WTC11 (cell line): ENCODE results near the gene ARMC9. TPM values are rescaled to one million over a fixed set of nuclear protein-coding genes. Genes with fewer than 3 reads are reported as not detected.

Experiments
- ATAC-seq: fragments of 200-7000 bp; cut with Tn5 transposase; 2 replicates; pipeline ENCODE4 v1.10.0; 2021; ENCODE audit warnings: mild to moderate bottlenecking, moderate library complexity
- CTCF ChIA-PET: fragments of 300-600 bp; sonication (Branson Sonifier 250); formaldehyde crosslinking; loops from one replicate; lab custom pipeline; 2021; ENCODE audit warnings: antibody characterized with exemption; lab: Charles Lee
- POLR2A ChIA-PET: fragments of 350-600 bp; sonication (Branson Sonifier 250); formaldehyde crosslinking; loops from one replicate; lab custom pipeline; 2021; ENCODE audit warnings: antibody characterized with exemption; lab: Charles Lee
- DNase-seq: peaks from one replicate; pipeline ENCODE4 v3.0.0; 2021; ENCODE audit warnings: low spot score
- H3K27ac Mint-ChIP-seq: 2 replicates; pipeline ENCODE4 v1.8.0; 2021; ENCODE audit warnings: mixed read lengths
- H3K27me3 Mint-ChIP-seq: 2 replicates; pipeline ENCODE4 v1.8.0; 2021; ENCODE audit warnings: low read depth, mild to moderate bottlenecking, moderate library complexity, mixed read lengths
- H3K36me3 Mint-ChIP-seq: 2 replicates; pipeline ENCODE4 v1.8.0; 2021; ENCODE audit warnings: mixed read lengths
- H3K4me1 Mint-ChIP-seq: 2 replicates; pipeline ENCODE4 v1.8.0; 2022; ENCODE audit warnings: mixed read lengths
- H3K4me3 Mint-ChIP-seq: 2 replicates; pipeline ENCODE4 v1.8.0; 2021; ENCODE audit warnings: mild to moderate bottlenecking, moderate library complexity, mixed read lengths
- H3K9me3 Mint-ChIP-seq: 2 replicates; pipeline ENCODE4 v1.8.0; 2021; ENCODE audit warnings: mixed read lengths
- ATF1 ChIP-seq: sonication (generic); formaldehyde crosslinking; IDR thresholded peaks from 2 replicates; pipeline ENCODE4 v1.8.1; 2023; ENCODE audit warnings: mild to moderate bottlenecking, moderate library complexity, missing genetic modification reagents
- CBFB ChIP-seq: sonication (generic); formaldehyde crosslinking; IDR thresholded peaks from 2 replicates; pipeline ENCODE4 v1.8.1; 2022; ENCODE audit warnings: mild to moderate bottlenecking, low read depth, missing genetic modification reagents
- RELA ChIP-seq: sonication (generic); formaldehyde crosslinking; IDR thresholded peaks from 2 replicates; pipeline ENCODE4 v1.8.1; 2022; ENCODE audit warnings: missing genetic modification reagents, mild to moderate bottlenecking, borderline replicate concordance
- SMAD4 ChIP-seq: sonication (generic); formaldehyde crosslinking; IDR thresholded peaks from 2 replicates; pipeline ENCODE4 v1.8.0; 2022; ENCODE audit warnings: mild to moderate bottlenecking, missing genetic modification reagents
- TEAD1 ChIP-seq: sonication (generic); formaldehyde crosslinking; IDR thresholded peaks from 2 replicates; pipeline ENCODE4 v1.8.0; 2022; ENCODE audit warnings: mild to moderate bottlenecking, missing genetic modification reagents
- ZNF121 ChIP-seq: sonication (generic); formaldehyde crosslinking; IDR thresholded peaks from 2 replicates; pipeline ENCODE4 v1.8.0; 2023; ENCODE audit warnings: missing genetic modification reagents
- ZNF138 ChIP-seq: sonication (generic); formaldehyde crosslinking; conservative IDR thresholded peaks from 2 replicates; pipeline ENCODE4 v1.8.1; 2022; ENCODE audit warnings: mild to moderate bottlenecking, moderate library complexity, missing genetic modification reagents
- ZNF219 ChIP-seq: sonication (generic); formaldehyde crosslinking; IDR thresholded peaks from 2 replicates; pipeline ENCODE4 v1.8.0; 2023; ENCODE audit warnings: missing genetic modification reagents, mild to moderate bottlenecking, borderline replicate concordance
- ZNF263 ChIP-seq: sonication (generic); formaldehyde crosslinking; IDR thresholded peaks from 2 replicates; pipeline ENCODE4 v1.8.1; 2022; ENCODE audit warnings: low read depth, mild to moderate bottlenecking, moderate library complexity, missing genetic modification reagents
- total RNA-seq: library from RNA; stranded (reverse); gene quantifications from 3 replicates; pipeline ENCODE4 v1.2.3, GENCODE V29; 2021
- TF ChIP-seq, protein P1 (sequence below): sonication (generic); formaldehyde crosslinking; IDR thresholded peaks from 2 replicates; pipeline ENCODE4 v1.8.1; 2023; ENCODE audit warnings: mild to moderate bottlenecking, moderate library complexity, missing genetic modification reagents
- TF ChIP-seq, protein P2 (sequence below): sonication (generic); formaldehyde crosslinking; IDR thresholded peaks from 2 replicates; pipeline ENCODE4 v1.8.0; 2022; ENCODE audit warnings: mild to moderate bottlenecking, missing genetic modification reagents
- TF ChIP-seq, protein P3 (sequence below): sonication (generic); formaldehyde crosslinking; IDR thresholded peaks from 2 replicates; pipeline ENCODE4 v1.8.1; 2023; ENCODE audit warnings: mild to moderate bottlenecking, missing genetic modification reagents, borderline replicate concordance
- TF ChIP-seq, protein P4 (sequence below): fragments of 200-600 bp; IDR thresholded peaks from 2 replicates; pipeline ENCODE4 v1.8.0; 2022; ENCODE audit warnings: antibody characterized with exemption
- TF ChIP-seq, protein P5 (sequence below): sonication (generic); formaldehyde crosslinking; IDR thresholded peaks from 2 replicates; pipeline ENCODE4 v1.8.0; 2022; ENCODE audit warnings: mild to moderate bottlenecking, missing genetic modification reagents

ARMC9 gene
- total RNA-seq, 1 experiment from 2014 or later = 34.9 TPM

DNA sequence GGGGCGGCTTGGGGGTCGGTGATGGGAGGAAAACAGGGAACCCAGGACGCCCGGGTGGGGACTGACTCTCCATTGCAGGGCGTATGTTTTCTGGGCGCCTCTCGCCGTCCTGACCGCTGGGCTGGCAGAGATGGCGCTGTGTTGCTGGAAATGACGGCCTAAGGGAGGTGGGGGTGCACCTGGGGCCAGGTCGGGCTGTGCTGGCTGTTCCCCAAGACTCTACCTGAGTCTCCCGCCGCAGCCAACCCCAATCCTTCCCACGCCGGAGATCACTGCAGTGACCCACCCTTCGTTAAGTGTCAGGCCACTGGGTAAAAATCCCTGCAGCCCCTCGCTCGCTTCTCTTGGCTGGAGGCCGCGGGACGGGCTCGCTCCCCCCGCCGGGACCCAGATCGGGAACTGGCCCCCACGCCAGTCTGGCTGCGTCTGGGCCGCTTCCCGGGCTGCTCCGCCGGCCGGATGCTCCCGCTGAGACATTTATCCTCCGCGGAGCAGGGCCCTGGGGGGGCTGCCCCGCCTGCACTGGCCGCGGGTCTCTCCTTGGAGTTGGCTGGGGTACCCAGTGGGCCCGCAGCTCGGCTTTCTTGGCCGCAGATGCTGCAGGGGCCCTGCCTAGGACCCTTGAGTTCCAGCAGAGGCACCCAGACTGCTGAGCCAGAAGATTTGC is 7.8 kb upstream of the ARMC9 start (continued):
- TF ChIP-seq, protein P1, sequence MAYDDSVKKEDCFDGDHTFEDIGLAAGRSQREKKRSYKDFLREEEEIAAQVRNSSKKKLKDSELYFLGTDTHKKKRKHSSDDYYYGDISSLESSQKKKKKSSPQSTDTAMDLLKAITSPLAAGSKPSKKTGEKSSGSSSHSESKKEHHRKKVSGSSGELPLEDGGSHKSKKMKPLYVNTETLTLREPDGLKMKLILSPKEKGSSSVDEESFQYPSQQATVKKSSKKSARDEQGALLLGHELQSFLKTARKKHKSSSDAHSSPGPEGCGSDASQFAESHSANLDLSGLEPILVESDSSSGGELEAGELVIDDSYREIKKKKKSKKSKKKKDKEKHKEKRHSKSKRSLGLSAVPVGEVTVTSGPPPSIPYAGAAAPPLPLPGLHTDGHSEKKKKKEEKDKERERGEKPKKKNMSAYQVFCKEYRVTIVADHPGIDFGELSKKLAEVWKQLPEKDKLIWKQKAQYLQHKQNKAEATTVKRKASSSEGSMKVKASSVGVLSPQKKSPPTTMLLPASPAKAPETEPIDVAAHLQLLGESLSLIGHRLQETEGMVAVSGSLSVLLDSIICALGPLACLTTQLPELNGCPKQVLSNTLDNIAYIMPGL (CRISPR knock-in tag) = peak; percentile 72; the same call in 1 of the 2 replicates
- TF ChIP-seq TEAD1 (CRISPR knock-in tag) (no peak), ZNF219 (0 out of 2 replicates have a peak, but pooled peaks have one; percentile 33), CBFB (CRISPR knock-in tag) (0 out of 2 replicates have a peak, but pooled peaks have one; percentile 62), ATF1 (CRISPR knock-in tag) (no peak), ZNF138 (no peak), SMAD4 (CRISPR knock-in tag) (peak; percentile 79; the same call in 1 of the 2 replicates), ZNF263 (CRISPR knock-in tag) (no peak), RELA (no peak)
- TF ChIP-seq, protein P2, sequence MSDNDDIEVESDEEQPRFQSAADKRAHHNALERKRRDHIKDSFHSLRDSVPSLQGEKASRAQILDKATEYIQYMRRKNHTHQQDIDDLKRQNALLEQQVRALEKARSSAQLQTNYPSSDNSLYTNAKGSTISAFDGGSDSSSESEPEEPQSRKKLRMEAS = peak; percentile 40; the same call in 1 of the 2 replicates

DNA sequence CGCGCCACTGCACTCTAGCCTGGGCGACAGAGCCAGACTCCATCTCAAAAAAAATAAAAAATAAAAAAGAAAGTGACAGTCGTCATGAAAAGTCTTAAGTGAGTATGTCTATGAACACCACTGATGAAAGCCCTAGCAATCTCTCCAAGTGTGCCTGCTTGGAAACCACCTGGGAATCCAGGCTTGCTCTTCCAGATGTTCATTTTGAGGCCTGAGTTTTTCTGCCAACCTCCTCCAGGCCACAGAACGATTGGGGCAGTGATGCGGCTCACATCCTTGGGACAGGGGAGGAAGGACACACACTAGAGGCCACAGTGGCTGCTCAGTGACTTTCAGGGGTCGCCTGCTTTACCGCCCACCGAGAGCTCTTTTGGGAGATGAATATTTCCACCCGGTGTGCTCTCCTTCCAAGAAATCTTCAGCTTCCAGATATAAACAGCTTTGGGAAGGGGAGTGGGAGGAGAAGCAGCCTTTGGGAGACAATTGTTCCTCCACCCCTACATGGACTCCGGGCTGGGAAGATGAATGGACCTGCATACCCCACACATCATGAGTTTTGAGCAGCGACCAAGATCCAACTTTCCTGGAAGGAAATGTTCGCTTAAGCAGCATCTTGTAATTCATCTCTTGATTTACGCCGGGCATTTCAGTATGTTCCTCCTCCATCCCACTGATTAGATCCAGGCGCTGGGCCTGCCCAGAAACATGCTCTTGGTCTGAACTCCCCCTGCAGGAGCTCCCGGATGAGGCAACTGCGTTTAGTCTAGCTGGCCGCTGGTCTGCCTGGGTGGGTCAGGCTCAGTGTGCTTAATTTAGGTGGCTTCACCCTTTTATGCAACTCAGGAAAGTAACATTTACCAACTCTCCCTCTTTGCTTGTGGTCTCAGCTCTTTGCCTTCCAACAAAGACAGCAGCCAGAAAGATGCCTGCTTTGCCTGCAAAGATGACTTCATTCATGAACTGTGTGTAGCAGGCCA is 6.2 kb upstream of the ARMC9 start:
- TF ChIP-seq, protein P3, sequence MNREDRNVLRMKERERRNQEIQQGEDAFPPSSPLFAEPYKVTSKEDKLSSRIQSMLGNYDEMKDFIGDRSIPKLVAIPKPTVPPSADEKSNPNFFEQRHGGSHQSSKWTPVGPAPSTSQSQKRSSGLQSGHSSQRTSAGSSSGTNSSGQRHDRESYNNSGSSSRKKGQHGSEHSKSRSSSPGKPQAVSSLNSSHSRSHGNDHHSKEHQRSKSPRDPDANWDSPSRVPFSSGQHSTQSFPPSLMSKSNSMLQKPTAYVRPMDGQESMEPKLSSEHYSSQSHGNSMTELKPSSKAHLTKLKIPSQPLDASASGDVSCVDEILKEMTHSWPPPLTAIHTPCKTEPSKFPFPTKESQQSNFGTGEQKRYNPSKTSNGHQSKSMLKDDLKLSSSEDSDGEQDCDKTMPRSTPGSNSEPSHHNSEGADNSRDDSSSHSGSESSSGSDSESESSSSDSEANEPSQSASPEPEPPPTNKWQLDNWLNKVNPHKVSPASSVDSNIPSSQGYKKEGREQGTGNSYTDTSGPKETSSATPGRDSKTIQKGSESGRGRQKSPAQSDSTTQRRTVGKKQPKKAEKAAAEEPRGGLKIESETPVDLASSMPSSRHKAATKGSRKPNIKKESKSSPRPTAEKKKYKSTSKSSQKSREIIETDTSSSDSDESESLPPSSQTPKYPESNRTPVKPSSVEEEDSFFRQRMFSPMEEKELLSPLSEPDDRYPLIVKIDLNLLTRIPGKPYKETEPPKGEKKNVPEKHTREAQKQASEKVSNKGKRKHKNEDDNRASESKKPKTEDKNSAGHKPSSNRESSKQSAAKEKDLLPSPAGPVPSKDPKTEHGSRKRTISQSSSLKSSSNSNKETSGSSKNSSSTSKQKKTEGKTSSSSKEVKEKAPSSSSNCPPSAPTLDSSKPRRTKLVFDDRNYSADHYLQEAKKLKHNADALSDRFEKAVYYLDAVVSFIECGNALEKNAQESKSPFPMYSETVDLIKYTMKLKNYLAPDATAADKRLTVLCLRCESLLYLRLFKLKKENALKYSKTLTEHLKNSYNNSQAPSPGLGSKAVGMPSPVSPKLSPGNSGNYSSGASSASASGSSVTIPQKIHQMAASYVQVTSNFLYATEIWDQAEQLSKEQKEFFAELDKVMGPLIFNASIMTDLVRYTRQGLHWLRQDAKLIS = 0 out of 2 replicates have a peak, but pooled peaks have one; percentile 5
- TF ChIP-seq, protein P4, sequence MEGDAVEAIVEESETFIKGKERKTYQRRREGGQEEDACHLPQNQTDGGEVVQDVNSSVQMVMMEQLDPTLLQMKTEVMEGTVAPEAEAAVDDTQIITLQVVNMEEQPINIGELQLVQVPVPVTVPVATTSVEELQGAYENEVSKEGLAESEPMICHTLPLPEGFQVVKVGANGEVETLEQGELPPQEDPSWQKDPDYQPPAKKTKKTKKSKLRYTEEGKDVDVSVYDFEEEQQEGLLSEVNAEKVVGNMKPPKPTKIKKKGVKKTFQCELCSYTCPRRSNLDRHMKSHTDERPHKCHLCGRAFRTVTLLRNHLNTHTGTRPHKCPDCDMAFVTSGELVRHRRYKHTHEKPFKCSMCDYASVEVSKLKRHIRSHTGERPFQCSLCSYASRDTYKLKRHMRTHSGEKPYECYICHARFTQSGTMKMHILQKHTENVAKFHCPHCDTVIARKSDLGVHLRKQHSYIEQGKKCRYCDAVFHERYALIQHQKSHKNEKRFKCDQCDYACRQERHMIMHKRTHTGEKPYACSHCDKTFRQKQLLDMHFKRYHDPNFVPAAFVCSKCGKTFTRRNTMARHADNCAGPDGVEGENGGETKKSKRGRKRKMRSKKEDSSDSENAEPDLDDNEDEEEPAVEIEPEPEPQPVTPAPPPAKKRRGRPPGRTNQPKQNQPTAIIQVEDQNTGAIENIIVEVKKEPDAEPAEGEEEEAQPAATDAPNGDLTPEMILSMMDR = peak; percentile 39; the same call in 1 of the 2 replicates
- TF ChIP-seq, protein P5, sequence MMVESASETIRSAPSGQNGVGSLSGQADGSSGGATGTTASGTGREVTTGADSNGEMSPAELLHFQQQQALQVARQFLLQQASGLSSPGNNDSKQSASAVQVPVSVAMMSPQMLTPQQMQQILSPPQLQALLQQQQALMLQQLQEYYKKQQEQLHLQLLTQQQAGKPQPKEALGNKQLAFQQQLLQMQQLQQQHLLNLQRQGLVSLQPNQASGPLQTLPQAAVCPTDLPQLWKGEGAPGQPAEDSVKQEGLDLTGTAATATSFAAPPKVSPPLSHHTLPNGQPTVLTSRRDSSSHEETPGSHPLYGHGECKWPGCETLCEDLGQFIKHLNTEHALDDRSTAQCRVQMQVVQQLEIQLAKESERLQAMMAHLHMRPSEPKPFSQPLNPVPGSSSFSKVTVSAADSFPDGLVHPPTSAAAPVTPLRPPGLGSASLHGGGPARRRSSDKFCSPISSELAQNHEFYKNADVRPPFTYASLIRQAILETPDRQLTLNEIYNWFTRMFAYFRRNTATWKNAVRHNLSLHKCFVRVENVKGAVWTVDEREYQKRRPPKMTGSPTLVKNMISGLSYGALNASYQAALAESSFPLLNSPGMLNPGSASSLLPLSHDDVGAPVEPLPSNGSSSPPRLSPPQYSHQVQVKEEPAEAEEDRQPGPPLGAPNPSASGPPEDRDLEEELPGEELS (CRISPR knock-in tag) = no peak
- 0 out of 2 replicates have a peak, but pooled peaks have one; percentile 50 for TF ChIP-seq ZNF121 (CRISPR knock-in tag)
- H3K27me3 Mint-ChIP-seq = no peaks in the 10 kb centered on the region; the same call in 1 of the 2 replicates
- ChIA-PET POLR2A (interaction anchor here (0.6 to 1.2 kb wide), 3 partner anchors 10 to 222 kb away, joined by 3 to 4 read pairs (median 3); no protein-coding TSS in a partner anchor), CTCF (interaction anchor here (0.6 to 2.1 kb wide), 24 partner anchors 10 to 344 kb away, joined by 3 to 22 read pairs (median 4); partner anchors contain the start of genes HTR2B and NCL)
- peaks cover 3% of the 10 kb centered on the region for H3K36me3 Mint-ChIP-seq
- H3K4me3 Mint-ChIP-seq = no peak overlapping the region
- peaks cover 8% of the 10 kb centered on the region for H3K9me3 Mint-ChIP-seq
- ATAC-seq = peak; percentile 82
- no peak overlapping the region; the same call in 1 of the 2 replicates for H3K27ac Mint-ChIP-seq
- peaks cover 33% of the 10 kb centered on the region for H3K4me1 Mint-ChIP-seq
- peak; percentile 80 for DNase-seq
